ENCODE data around the gene FASLG. TPM values are rescaled to one million over a fixed set of nuclear protein-coding genes. Genes with fewer than 3 reads are reported as not detected.

FASLG gene
- total RNA-seq, 6 donors from 2014 or later = 0.46 to 0.91 (median 0.52) TPM; not detected in 2

GRCh38 chr1:172656576-172656975 lies 2.3 kb upstream of the FASLG start:
- TF ChIP-seq CTCF (IDR thresholded peaks at IDR 0.05) (no peak), POLR2A (IDR thresholded peaks at IDR 0.05) (no peak), EP300 (IDR thresholded peaks at IDR 0.05) (no peak), POLR2AphosphoS5 (IDR thresholded peaks at IDR 0.05) (no peak)
- Histone ChIP-seq H3K9me3 (no peaks in the 10 kb centered on the region), H3K4me1 (no peaks in the 10 kb centered on the region), H3K36me3 (no peaks in the 10 kb centered on the region), H3K4me3 (no peak overlapping the region), H3K27ac (no peak overlapping the region), H3K27me3 (no peaks in the 10 kb centered on the region)
- 82 to 92% methylated on average over 6 of the region's 6 CpGs for WGBS, 2 donors
- DNase-seq (no peak), ATAC-seq (ENCODE audit: low FRiP score in 2 of 2) (no peak)

GRCh38 chr1:172657586-172657985 lies 1.3 kb upstream of the FASLG start:
- WGBS, 2 donors = 88 to 100% methylated on average over 1 of the region's 1 CpG
- no peak overlapping the region for H3K4me3 ChIP-seq
- DNase-seq = no peak
- ATAC-seq (ENCODE audit: low FRiP score in 2 of 2) = no peak
- TF ChIP-seq CTCF (IDR thresholded peaks at IDR 0.05) = no peak
- no peak for TF ChIP-seq POLR2A (IDR thresholded peaks at IDR 0.05)
- no peak for TF ChIP-seq EP300 (IDR thresholded peaks at IDR 0.05)
- TF ChIP-seq POLR2AphosphoS5 (IDR thresholded peaks at IDR 0.05) = no peak
- H3K27ac ChIP-seq = no peak overlapping the region
- H3K27me3 ChIP-seq = no peaks in the 10 kb centered on the region
- H3K4me1 ChIP-seq = peaks cover 0 to 4% (median 0%) of the 10 kb centered on the region in 4 donors
- no peaks in the 10 kb centered on the region for H3K9me3 ChIP-seq
- no peaks in the 10 kb centered on the region for H3K36me3 ChIP-seq

- no peak for DNase-seq
- no peaks in the 10 kb centered on the region for H3K27me3 ChIP-seq
- H3K4me1 ChIP-seq = peaks cover 0 to 4% (median 0%) of the 10 kb centered on the region in 4 donors
- no peak for ATAC-seq (ENCODE audit: low FRiP score in 2 of 2)
- peak overlapping the region in 2 of 4 donors; percentile 1 to 8 for H3K4me3 ChIP-seq
- H3K27ac ChIP-seq = no peak overlapping the region
- no peaks in the 10 kb centered on the region for H3K9me3 ChIP-seq
- 60 to 70% methylated on average over 3 of the region's 3 CpGs for WGBS, 2 donors
- TF ChIP-seq POLR2A (IDR thresholded peaks at IDR 0.05) (no peak), EP300 (IDR thresholded peaks at IDR 0.05) (no peak), POLR2AphosphoS5 (IDR thresholded peaks at IDR 0.05) (no peak), CTCF (IDR thresholded peaks at IDR 0.05) (no peak)
- no peaks in the 10 kb centered on the region for H3K36me3 ChIP-seq
Observed at GRCh38 chr1:172661107-172661506, 2.2 kb downstream of the FASLG start.

GRCh38 chr1:172662464-172663109 lies 3.7 kb downstream of the FASLG start:
- no peak overlapping the region for H3K4me3 ChIP-seq

GRCh38 chr1:172663732-172664131 lies 4.8 kb downstream of the FASLG start:
- Histone ChIP-seq H3K27me3 (no peaks in the 10 kb centered on the region), H3K4me1 (peaks cover 0 to 4% (median 0%) of the 10 kb centered on the region in 4 donors), H3K4me3 (no peak overlapping the region), H3K27ac (no peak overlapping the region), H3K36me3 (no peaks in the 10 kb centered on the region), H3K9me3 (no peaks in the 10 kb centered on the region)
- ATAC-seq (ENCODE audit: low FRiP score in 2 of 2) = no peak
- no peak for TF ChIP-seq POLR2AphosphoS5 (IDR thresholded peaks at IDR 0.05)
- no peak for TF ChIP-seq EP300 (IDR thresholded peaks at IDR 0.05)
- TF ChIP-seq CTCF (IDR thresholded peaks at IDR 0.05) = no peak
- DNase-seq = no peak
- WGBS, 2 donors = 71 to 86% methylated on average over 3 of the region's 3 CpGs

More at GRCh38 chr1:172662464-172663109, 3.7 kb downstream of the FASLG start:
- TF ChIP-seq EP300 (IDR thresholded peaks at IDR 0.05) (no peak), POLR2AphosphoS5 (IDR thresholded peaks at IDR 0.05) (peak in 1 of 2 donors; percentile 61), POLR2A (IDR thresholded peaks at IDR 0.05) (no peak)
- H3K9me3 ChIP-seq = no peaks in the 10 kb centered on the region
- no peaks in the 10 kb centered on the region for H3K27me3 ChIP-seq
- H3K4me1 ChIP-seq = peaks cover 0 to 4% (median 0%) of the 10 kb centered on the region in 4 donors
- 29 to 41% methylated on average over 14 of the region's 14 CpGs for WGBS, 2 donors
- ATAC-seq (ENCODE audit: low FRiP score in 2 of 2) = peak; percentile 45 to 53
- no peaks in the 10 kb centered on the region for H3K36me3 ChIP-seq
- peak; percentile 22 to 63 for DNase-seq
- H3K27ac ChIP-seq = no peak overlapping the region
